ENCODE data around the gene MALT1.
"Not testable (repeated sequence)": the region's sequence is repeated elsewhere in the genome, so short reads cannot be mapped to it uniquely, and the experiment has no call there.

MALT1 gene

DNA sequence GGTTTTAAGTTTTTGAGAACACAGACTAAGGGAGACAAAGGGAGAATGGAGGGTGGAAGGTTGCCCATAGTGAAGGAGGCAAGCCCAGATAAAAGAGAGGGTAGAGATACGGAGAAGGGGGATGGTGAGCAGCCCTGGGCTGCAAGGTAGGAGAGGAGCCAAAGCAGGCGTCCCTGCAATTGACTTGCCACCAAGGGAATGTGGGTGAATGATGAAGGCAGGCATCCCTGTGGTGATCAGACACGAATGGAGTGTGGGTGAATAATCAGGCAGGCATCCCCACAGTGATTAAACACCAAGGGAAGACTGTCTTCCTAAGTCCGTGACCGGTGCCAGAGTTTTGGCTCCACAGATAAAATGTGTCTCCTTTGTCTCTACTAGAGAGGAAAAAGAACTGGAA, 25.9 kb upstream of the MALT1 start:
- Histone ChIP-seq H3K4me1 (ENCODE audit: control insufficient read depth in 1 of 2, insufficient read depth in 2 of 2, low read length in 2 of 2) (peaks cover 2 to 5% of the 10 kb centered on the region in 2 experiments), H3K23ac (ENCODE audit: low read length) (no peak overlapping the region), H2BK12ac (ENCODE audit: low read length) (no peak overlapping the region), H2AFZ (ENCODE audit: insufficient read depth, low read length, poor library complexity) (no peak overlapping the region), H3K9ac (ENCODE audit: low read length) (no peak overlapping the region), H3K18ac (ENCODE audit: low read length) (no peak overlapping the region), H2AK5ac (ENCODE audit: low read length) (no peak overlapping the region), H4K12ac (ENCODE audit: low read depth, low read length) (no peak overlapping the region), H4K91ac (ENCODE audit: low read depth, low read length) (no peak overlapping the region), H3K9me3 (ENCODE audit: insufficient read depth, low read depth, low read length) (peaks cover 3% of the 10 kb centered on the region), H3K27me3 (ENCODE audit: insufficient read depth, low read length) (no peaks in the 10 kb centered on the region), H3K79me1 (ENCODE audit: low read length) (peaks cover 4% of the 10 kb centered on the region), H3K27ac (ENCODE audit: low read depth, low read length) (no peak overlapping the region), H3K79me2 (ENCODE audit: control insufficient read depth, insufficient read depth, low read length, poor library complexity) (no peaks in the 10 kb centered on the region), H2BK5ac (ENCODE audit: low read depth, low read length, poor library complexity) (no peak overlapping the region), H3K36me3 (ENCODE audit: control insufficient read depth in 1 of 2, insufficient read depth in 2 of 2, low read length in 2 of 2) (peaks cover 0 to 1% of the 10 kb centered on the region in 2 experiments), H2BK120ac (ENCODE audit: insufficient read depth, low read length, poor library complexity) (no peak overlapping the region), H3K4ac (ENCODE audit: low read depth, low read length) (no peak overlapping the region), H3K14ac (ENCODE audit: low read length) (no peak overlapping the region), H4K8ac (ENCODE audit: low read depth, low read length) (no peak overlapping the region), H3K4me2 (ENCODE audit: low read length) (no peak overlapping the region), H3K4me3 (ENCODE audit: low read depth, low read length) (no peak overlapping the region)
- DNase-seq = no peak
- no CpG with 5 or more reads among the region's 5 CpGs for WGBS (ENCODE audit: extremely low coverage, insufficient coverage, insufficient read length)

DNA sequence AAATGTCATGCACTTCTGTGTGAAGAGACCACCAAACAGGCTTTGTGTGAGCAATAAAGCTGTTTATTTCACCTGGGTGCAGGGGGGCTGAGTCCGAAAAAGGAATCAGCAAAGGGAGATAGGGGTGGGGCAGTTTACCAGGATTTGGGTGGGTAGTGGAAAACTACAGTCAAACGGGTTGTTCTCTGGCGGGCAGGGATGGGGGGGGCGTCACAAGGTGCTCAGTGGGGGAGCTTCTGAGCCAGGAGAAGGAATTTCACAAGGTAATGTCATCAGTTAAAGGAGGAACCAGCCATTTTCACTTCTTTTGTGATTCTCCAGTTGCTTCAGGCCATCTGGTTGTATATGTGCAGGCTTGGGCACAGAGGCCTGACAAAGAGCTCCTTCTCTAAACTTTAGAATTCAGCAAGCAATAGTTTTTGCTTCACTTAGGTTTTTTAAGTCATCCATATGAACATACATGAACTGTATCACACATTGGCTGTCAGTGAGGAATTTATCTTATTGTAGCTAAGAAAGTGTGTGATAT, 24.9 kb upstream of the MALT1 start:
- Histone ChIP-seq H3K4me3 (ENCODE audit: low read depth, low read length) (no peak overlapping the region), H4K8ac (ENCODE audit: low read depth, low read length) (no peak overlapping the region), H3K79me1 (ENCODE audit: low read length) (peaks cover 4% of the 10 kb centered on the region), H3K4ac (ENCODE audit: low read depth, low read length) (no peak overlapping the region), H2BK120ac (ENCODE audit: insufficient read depth, low read length, poor library complexity) (no peak overlapping the region), H3K4me2 (ENCODE audit: low read length) (no peak overlapping the region), H4K91ac (ENCODE audit: low read depth, low read length) (no peak overlapping the region), H3K36me3 (ENCODE audit: control insufficient read depth in 1 of 2, insufficient read depth in 2 of 2, low read length in 2 of 2) (peaks cover 0 to 1% of the 10 kb centered on the region in 2 experiments), H3K9me3 (ENCODE audit: insufficient read depth, low read depth, low read length) (peaks cover 3% of the 10 kb centered on the region), H2AK5ac (ENCODE audit: low read length) (no peak overlapping the region), H3K27me3 (ENCODE audit: insufficient read depth, low read length) (no peaks in the 10 kb centered on the region), H3K27ac (ENCODE audit: low read depth, low read length) (no peak overlapping the region), H2BK12ac (ENCODE audit: low read length) (no peak overlapping the region), H3K79me2 (ENCODE audit: control insufficient read depth, insufficient read depth, low read length, poor library complexity) (no peaks in the 10 kb centered on the region), H2BK5ac (ENCODE audit: low read depth, low read length, poor library complexity) (no peak overlapping the region), H3K9ac (ENCODE audit: low read length) (no peak overlapping the region), H3K4me1 (ENCODE audit: control insufficient read depth in 1 of 2, insufficient read depth in 2 of 2, low read length in 2 of 2) (peaks cover 0 to 2% of the 10 kb centered on the region in 2 experiments), H2AFZ (ENCODE audit: insufficient read depth, low read length, poor library complexity) (no peak overlapping the region), H3K23ac (ENCODE audit: low read length) (no peak overlapping the region), H4K12ac (ENCODE audit: low read depth, low read length) (no peak overlapping the region), H3K14ac (ENCODE audit: low read length) (no peak overlapping the region), H3K18ac (ENCODE audit: low read length) (no peak overlapping the region)
- DNase-seq = no peak
- WGBS (ENCODE audit: extremely low coverage, insufficient coverage, insufficient read length) = no CpG with 5 or more reads among the region's 4 CpGs

DNA sequence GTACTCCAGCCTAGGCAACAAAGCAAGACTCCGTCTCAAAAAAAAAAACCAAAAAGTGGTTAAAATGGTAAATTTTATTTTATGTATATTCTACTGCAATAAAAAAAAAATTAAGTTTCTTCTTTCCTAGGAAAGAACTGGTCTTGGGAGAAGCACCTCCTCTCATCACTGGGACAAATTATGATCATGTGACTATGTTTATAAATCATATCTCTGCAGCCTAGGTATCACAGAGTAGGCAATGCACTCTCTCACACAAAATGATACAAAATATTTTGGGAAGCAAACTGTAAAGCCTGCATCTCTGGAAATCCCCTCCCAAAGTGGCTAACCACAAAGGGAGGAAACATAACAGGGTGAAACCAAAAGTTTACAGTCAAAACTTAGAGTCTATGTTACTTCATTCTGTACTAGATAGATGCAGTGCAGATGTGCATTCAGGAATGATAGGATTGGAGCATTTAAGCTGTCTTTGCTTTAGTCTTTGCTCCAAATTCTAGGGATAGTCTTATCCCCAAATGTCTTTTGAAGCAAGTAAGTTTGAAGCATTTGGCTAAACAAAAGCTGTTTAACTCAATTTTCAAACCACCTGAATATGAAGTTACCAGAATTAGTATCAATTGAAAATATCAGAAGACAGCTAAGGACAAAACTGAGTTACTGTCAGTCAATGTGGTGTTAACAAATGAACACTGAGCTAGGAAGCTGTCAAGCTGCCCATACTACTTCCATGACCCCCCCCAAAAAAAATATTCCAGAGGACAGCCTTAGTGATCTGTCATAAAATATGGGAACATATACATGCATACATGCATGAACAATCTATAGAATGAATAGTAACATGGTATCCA, 21.1 kb upstream of the MALT1 start:
- no peak overlapping the region for H3K18ac ChIP-seq (ENCODE audit: low read length)
- no peak for DNase-seq
- H3K9me3 ChIP-seq (ENCODE audit: insufficient read depth, low read depth, low read length) = peaks cover 3% of the 10 kb centered on the region
- H3K4me2 ChIP-seq (ENCODE audit: low read length) = no peak overlapping the region
- no peaks in the 10 kb centered on the region for H3K79me2 ChIP-seq (ENCODE audit: control insufficient read depth, insufficient read depth, low read length, poor library complexity)
- no peaks in the 10 kb centered on the region for H3K4me1 ChIP-seq (ENCODE audit: control insufficient read depth in 1 of 2, insufficient read depth in 2 of 2, low read length in 2 of 2)
- no peaks in the 10 kb centered on the region for H3K79me1 ChIP-seq (ENCODE audit: low read length)
- H3K27me3 ChIP-seq (ENCODE audit: insufficient read depth, low read length) = no peaks in the 10 kb centered on the region
- no peak overlapping the region for H4K8ac ChIP-seq (ENCODE audit: low read depth, low read length)
- H2BK5ac ChIP-seq (ENCODE audit: low read depth, low read length, poor library complexity) = no peak overlapping the region
- WGBS (ENCODE audit: extremely low coverage, insufficient coverage, insufficient read length) = no CpG with 5 or more reads among the region's 1 CpG
- H2AFZ ChIP-seq (ENCODE audit: insufficient read depth, low read length, poor library complexity) = no peak overlapping the region
- H3K36me3 ChIP-seq (ENCODE audit: control insufficient read depth in 1 of 2, insufficient read depth in 2 of 2, low read length in 2 of 2) = peaks cover 0 to 1% of the 10 kb centered on the region in 2 experiments
- no peak overlapping the region for H4K12ac ChIP-seq (ENCODE audit: low read depth, low read length)
- H3K4me3 ChIP-seq (ENCODE audit: low read depth, low read length) = no peak overlapping the region
- H3K14ac ChIP-seq (ENCODE audit: low read length) = no peak overlapping the region
- H3K4ac ChIP-seq (ENCODE audit: low read depth, low read length) = no peak overlapping the region
- no peak overlapping the region for H3K9ac ChIP-seq (ENCODE audit: low read length)
- no peak overlapping the region for H2AK5ac ChIP-seq (ENCODE audit: low read length)
- no peak overlapping the region for H3K27ac ChIP-seq (ENCODE audit: low read depth, low read length)
- no peak overlapping the region for H2BK120ac ChIP-seq (ENCODE audit: insufficient read depth, low read length, poor library complexity)
- H2BK12ac ChIP-seq (ENCODE audit: low read length) = no peak overlapping the region
- H4K91ac ChIP-seq (ENCODE audit: low read depth, low read length) = no peak overlapping the region
- no peak overlapping the region for H3K23ac ChIP-seq (ENCODE audit: low read length)

DNA sequence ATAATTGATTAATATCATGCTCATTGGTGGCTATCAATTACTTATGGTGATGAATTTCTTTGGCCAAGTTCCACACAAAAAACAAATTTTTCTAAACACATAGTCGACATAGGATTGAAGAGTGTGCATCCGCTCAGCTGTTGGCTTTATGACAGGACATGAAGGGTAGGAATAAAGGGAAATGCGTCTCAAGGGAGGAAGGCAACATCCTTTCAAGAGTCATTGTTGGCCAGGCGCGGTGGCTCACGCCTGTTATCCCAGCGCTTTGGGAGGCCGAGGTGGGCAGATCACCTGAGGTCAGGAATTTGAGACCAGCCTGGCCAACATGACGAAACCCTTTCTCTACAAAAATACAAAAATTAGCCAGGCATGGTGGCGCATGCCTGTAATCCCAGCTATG, 20.4 kb upstream of the MALT1 start:
- not testable (repeated sequence) for H3K14ac ChIP-seq (ENCODE audit: low read length); H4K8ac ChIP-seq (ENCODE audit: low read depth, low read length); DNase-seq; H2AFZ ChIP-seq (ENCODE audit: insufficient read depth, low read length, poor library complexity); H3K27me3 ChIP-seq (ENCODE audit: insufficient read depth, low read length); H3K18ac ChIP-seq (ENCODE audit: low read length); H2AK5ac ChIP-seq (ENCODE audit: low read length); H3K4me1 ChIP-seq (ENCODE audit: control insufficient read depth in 1 of 2, insufficient read depth in 2 of 2, low read length in 2 of 2); H2BK12ac ChIP-seq (ENCODE audit: low read length); H3K23ac ChIP-seq (ENCODE audit: low read length); H4K12ac ChIP-seq (ENCODE audit: low read depth, low read length); H3K9ac ChIP-seq (ENCODE audit: low read length); H2BK120ac ChIP-seq (ENCODE audit: insufficient read depth, low read length, poor library complexity); H3K9me3 ChIP-seq (ENCODE audit: insufficient read depth, low read depth, low read length); H3K4me3 ChIP-seq (ENCODE audit: low read depth, low read length); H3K27ac ChIP-seq (ENCODE audit: low read depth, low read length); H3K79me1 ChIP-seq (ENCODE audit: low read length); H3K36me3 ChIP-seq (ENCODE audit: control insufficient read depth in 1 of 2, insufficient read depth in 2 of 2, low read length in 2 of 2); H3K4ac ChIP-seq (ENCODE audit: low read depth, low read length); H3K79me2 ChIP-seq (ENCODE audit: control insufficient read depth, insufficient read depth, low read length, poor library complexity); H4K91ac ChIP-seq (ENCODE audit: low read depth, low read length); H3K4me2 ChIP-seq (ENCODE audit: low read length); H2BK5ac ChIP-seq (ENCODE audit: low read depth, low read length, poor library complexity)
- no CpG with 5 or more reads among the region's 10 CpGs for WGBS (ENCODE audit: extremely low coverage, insufficient coverage, insufficient read length)
